ENCODE measurements around the gene KSR1. TPM values are rescaled to one million over a fixed set of nuclear protein-coding genes. Genes with fewer than 3 reads are reported as not detected.
"Not testable (repeated sequence)": the region's sequence is repeated elsewhere in the genome, so short reads cannot be mapped to it uniquely, and the experiment has no call there.

Gene KSR1
- total and polyA plus RNA-seq, 8 donors, result 2.7 to 32.1 (median 13.6) TPM

GRCh38 chr17:27660436-27660835 is 204.2 kb downstream of the KSR1 start:
- Histone ChIP-seq H3K4me3 (no peak overlapping the region), H3K27ac (no peak overlapping the region), H3K4me1 (no peaks in the 10 kb centered on the region), H3K9me3 (no peaks in the 10 kb centered on the region), H3K36me3 (no peaks in the 10 kb centered on the region), H3K27me3 (no peaks in the 10 kb centered on the region)
- intact Hi-C loops (cut with DNase I; ENCODE audit: low total_unique reads), result no loop called here
- no peak for DNase-seq
- no peak for TF ChIP-seq POLR2AphosphoS5 (IDR thresholded peaks at IDR 0.05)
- no peak for TF ChIP-seq CTCF (IDR thresholded peaks at IDR 0.05)
- TF ChIP-seq EP300 (IDR thresholded peaks at IDR 0.05), result no peak
- no peak for TF ChIP-seq POLR2A (IDR thresholded peaks at IDR 0.05)
- WGBS, 5 donors, result 32 to 100% (median 75%) methylated on average over 2 to 3 of the region's 3 CpGs

GRCh38 chr17:27663936-27664605 is 207.8 kb downstream of the KSR1 start:
- H3K27me3 ChIP-seq, result no peaks in the 10 kb centered on the region
- no peaks in the 10 kb centered on the region for H3K4me1 ChIP-seq
- no peak overlapping the region for H3K4me3 ChIP-seq
- H3K27ac ChIP-seq, result no peak overlapping the region
- intact Hi-C loops (cut with DNase I; ENCODE audit: low total_unique reads), result no loop called here
- TF ChIP-seq POLR2A (IDR thresholded peaks at IDR 0.05) (no peak), POLR2AphosphoS5 (IDR thresholded peaks at IDR 0.05) (no peak), CTCF (IDR thresholded peaks at IDR 0.05) (no peak)
- no peaks in the 10 kb centered on the region for H3K9me3 ChIP-seq
- DNase-seq, result no peak
- 82 to 99% (median 91%) methylated on average over 7 to 8 of the region's 8 CpGs for WGBS, 5 donors
- no peaks in the 10 kb centered on the region for H3K36me3 ChIP-seq

GRCh38 chr17:27664606-27664965 is 208.3 kb downstream of the KSR1 start:
- intact Hi-C loops (cut with DNase I; ENCODE audit: low total_unique reads), result no loop called here

GRCh38 chr17:27665549-27665948 is 209.3 kb downstream of the KSR1 start:
- WGBS, 5 donors, result 85 to 95% (median 89%) methylated on average over 4 of the region's 4 CpGs
- TF ChIP-seq POLR2A (IDR thresholded peaks at IDR 0.05), result no peak
- no peak for TF ChIP-seq EP300 (IDR thresholded peaks at IDR 0.05)
- TF ChIP-seq POLR2AphosphoS5 (IDR thresholded peaks at IDR 0.05), result no peak
- TF ChIP-seq CTCF (IDR thresholded peaks at IDR 0.05), result no peak
- Histone ChIP-seq H3K4me3 (no peak overlapping the region), H3K27ac (no peak overlapping the region), H3K4me1 (no peaks in the 10 kb centered on the region), H3K9me3 (no peaks in the 10 kb centered on the region), H3K36me3 (no peaks in the 10 kb centered on the region), H3K27me3 (no peaks in the 10 kb centered on the region)
- no peak for DNase-seq
- intact Hi-C loops (cut with DNase I; ENCODE audit: low total_unique reads), result no loop called here

More at GRCh38 chr17:27664606-27664965, 208.3 kb downstream of the KSR1 start:
- H3K36me3 ChIP-seq, result no peaks in the 10 kb centered on the region
- no peaks in the 10 kb centered on the region for H3K4me1 ChIP-seq
- no peak overlapping the region for H3K4me3 ChIP-seq
- no peak for DNase-seq
- H3K27ac ChIP-seq, result no peak overlapping the region
- WGBS, 5 donors, result 63 to 79% (median 71%) methylated on average over 2 of the region's 2 CpGs
- H3K9me3 ChIP-seq, result no peaks in the 10 kb centered on the region
- TF ChIP-seq POLR2AphosphoS5 (IDR thresholded peaks at IDR 0.05), result no peak
- no peak for TF ChIP-seq CTCF (IDR thresholded peaks at IDR 0.05)
- TF ChIP-seq EP300 (IDR thresholded peaks at IDR 0.05), result no peak
- no peak for TF ChIP-seq POLR2A (IDR thresholded peaks at IDR 0.05)
- H3K27me3 ChIP-seq, result no peaks in the 10 kb centered on the region

- H3K27ac ChIP-seq; H3K4me1 ChIP-seq; H3K4me3 ChIP-seq; H3K9me3 ChIP-seq; H3K27me3 ChIP-seq; DNase-seq; intact Hi-C loops (cut with DNase I; ENCODE audit: low total_unique reads); H3K36me3 ChIP-seq: not testable (repeated sequence)
- WGBS, 5 donors, result 66 to 80% (median 77%) methylated on average over 6 of the region's 6 CpGs
Measured at GRCh38 chr17:27666270-27666669, 210.0 kb downstream of the KSR1 start.
